Esophagus squamous epithelium (tissue), 5 donors: Measurements from ENCODE around the gene IQSEC1. TPM values are rescaled to one million over a fixed set of nuclear protein-coding genes. Genes with fewer than 3 reads are reported as not detected.

ENCODE experiments used
- DNase-seq: peaks from one replicate; lab custom pipeline; 2025; lab: John Stamatoyannopoulos, UW
- H3K27ac ChIP-seq, 4 donors: fragments of 200-600 bp; sonication (generic); one replicate each; pipeline ENCODE4 v1.5.1; 2016 to 2019; ENCODE audit warnings: mild to moderate bottlenecking in 1 of 4
- H3K27me3 ChIP-seq, 4 donors: fragments of 200-600 bp; sonication (generic); 1 replicate in 3 of 4; 2 replicates in 1 of 4; pipeline versions ENCODE4 v1.5.1 to v1.6.0; 2017 to 2021; ENCODE audit warnings: antibody characterized with exemption in 1 of 4
- H3K36me3 ChIP-seq, 3 donors: fragments of 200-600 bp; sonication (generic); one replicate each; pipeline ENCODE4 v1.5.1; 2016 to 2019
- H3K4me1 ChIP-seq, 3 donors: fragments of 200-600 bp; sonication (generic); one replicate each; pipeline ENCODE4 v1.5.1; 2017 to 2019
- H3K4me3 ChIP-seq, 4 donors: fragments of 200-600 bp; sonication (generic); 1 replicate in 3 of 4; 2 replicates in 1 of 4; pipeline ENCODE4 v1.5.1; 2016 to 2019; ENCODE audit warnings: mild to moderate bottlenecking in 2 of 4, moderate library complexity in 1 of 4
- H3K9me3 ChIP-seq, 3 donors: fragments of 200-600 bp; sonication (generic); one replicate each; pipeline ENCODE4 v1.5.1; 2016 to 2019
- POLR2A ChIP-seq, 4 donors: fragments of 450-650 bp; IDR thresholded peaks; one replicate each; pipeline ENCODE4 v1.6.1; 2017; ENCODE audit warnings: antibody characterized with exemption in 4 of 4, mild to moderate bottlenecking in 4 of 4, moderate library complexity in 3 of 4
- whole genome bisulfite sequencing, 2 donors: methylation state at CpG; one replicate each; pipeline ENCODE4 v1.1.5; 2018; 5-methylcytosine and 5-hydroxymethylcytosine counted together
- intact Hi-C: fragments of 100-400 bp; cut with DNase I; formaldehyde crosslinking; loops from one replicate; pipeline ENCODE4 v1.15.0; 2022
- total RNA-seq, 4 donors: library from RNA; depleted of rRNA; stranded (reverse); fragments of >200 nt; gene quantifications; one replicate each; pipeline ENCODE4 v1.1.0, GENCODE V29; 2016
- TF ChIP-seq, protein P1 (sequence below), 6 experiments: fragments of 450-650 bp in 4 of 6; fragments of 200-600 bp in 2 of 6; sonication (generic) in 2 of 6; IDR thresholded peaks; one replicate each; pipeline ENCODE4 v1.5.1; 2016 to 2019; ENCODE audit warnings: antibody characterized with exemption in 6 of 6, mild to moderate bottlenecking in 4 of 6, moderate library complexity in 4 of 6
- donor health status: DM: yes; HTN: yes; CAD: no.

The IQSEC1 gene
- total RNA-seq, 4 donors from 2014 or later: 7.3 to 27.1 (median 10.7) TPM

GRCh38 chr3:13102386-13103345 lies 29.4 kb upstream of the IQSEC1 start:
- TF ChIP-seq POLR2A (IDR thresholded peaks at IDR 0.05): no peak
- TF ChIP-seq, protein P1, sequence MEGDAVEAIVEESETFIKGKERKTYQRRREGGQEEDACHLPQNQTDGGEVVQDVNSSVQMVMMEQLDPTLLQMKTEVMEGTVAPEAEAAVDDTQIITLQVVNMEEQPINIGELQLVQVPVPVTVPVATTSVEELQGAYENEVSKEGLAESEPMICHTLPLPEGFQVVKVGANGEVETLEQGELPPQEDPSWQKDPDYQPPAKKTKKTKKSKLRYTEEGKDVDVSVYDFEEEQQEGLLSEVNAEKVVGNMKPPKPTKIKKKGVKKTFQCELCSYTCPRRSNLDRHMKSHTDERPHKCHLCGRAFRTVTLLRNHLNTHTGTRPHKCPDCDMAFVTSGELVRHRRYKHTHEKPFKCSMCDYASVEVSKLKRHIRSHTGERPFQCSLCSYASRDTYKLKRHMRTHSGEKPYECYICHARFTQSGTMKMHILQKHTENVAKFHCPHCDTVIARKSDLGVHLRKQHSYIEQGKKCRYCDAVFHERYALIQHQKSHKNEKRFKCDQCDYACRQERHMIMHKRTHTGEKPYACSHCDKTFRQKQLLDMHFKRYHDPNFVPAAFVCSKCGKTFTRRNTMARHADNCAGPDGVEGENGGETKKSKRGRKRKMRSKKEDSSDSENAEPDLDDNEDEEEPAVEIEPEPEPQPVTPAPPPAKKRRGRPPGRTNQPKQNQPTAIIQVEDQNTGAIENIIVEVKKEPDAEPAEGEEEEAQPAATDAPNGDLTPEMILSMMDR (IDR thresholded peaks at IDR 0.05): no peak
- WGBS, 2 donors: 70 to 81% methylated on average over 6 to 11 of the region's 21 CpGs
- peaks cover 0 to 7% (median 0%) of the 10 kb centered on the region in 4 donors for H3K27me3 ChIP-seq

GRCh38 chr3:13099707-13100106 lies 26.5 kb upstream of the IQSEC1 start:
- no peak for DNase-seq
- H3K27me3 ChIP-seq: peaks cover 0 to 5% (median 0%) of the 10 kb centered on the region in 4 donors
- no peaks in the 10 kb centered on the region for H3K9me3 ChIP-seq
- WGBS, 2 donors: 90 to 92% methylated on average over 7 to 8 of the region's 10 CpGs
- H3K27ac ChIP-seq: no peak overlapping the region
- H3K4me3 ChIP-seq: no peak overlapping the region
- H3K36me3 ChIP-seq: no peaks in the 10 kb centered on the region
- H3K4me1 ChIP-seq: no peaks in the 10 kb centered on the region
- TF ChIP-seq POLR2A (IDR thresholded peaks at IDR 0.05): no peak
- TF ChIP-seq, protein P1 (IDR thresholded peaks at IDR 0.05): no peak
- intact Hi-C loops: loop anchor here (10.0 kb wide), 1 partner anchor 185 kb away; no protein-coding TSS in a partner anchor

More at GRCh38 chr3:13102386-13103345, 29.4 kb upstream of the IQSEC1 start:
- H3K4me1 ChIP-seq: no peaks in the 10 kb centered on the region
- H3K36me3 ChIP-seq: no peaks in the 10 kb centered on the region
- no peaks in the 10 kb centered on the region for H3K9me3 ChIP-seq
- no peak overlapping the region for H3K27ac ChIP-seq
- no peak overlapping the region for H3K4me3 ChIP-seq
- intact Hi-C loops: no loop called here
- no peak for DNase-seq

- intact Hi-C loops: loop anchor here (10.0 kb wide), 1 partner anchor 186 kb away; no protein-coding TSS in a partner anchor
- H3K4me1 ChIP-seq: no peaks in the 10 kb centered on the region
- no peak overlapping the region for H3K4me3 ChIP-seq
- no peaks in the 10 kb centered on the region for H3K9me3 ChIP-seq
- H3K27ac ChIP-seq: no peak overlapping the region
- peaks cover 0 to 5% (median 0%) of the 10 kb centered on the region in 4 donors for H3K27me3 ChIP-seq
- no peak for DNase-seq
- 80 to 82% methylated on average over 8 to 9 of the region's 9 CpGs for WGBS, 2 donors
- no peaks in the 10 kb centered on the region for H3K36me3 ChIP-seq
- TF ChIP-seq, protein P1 (IDR thresholded peaks at IDR 0.05): no peak
- no peak for TF ChIP-seq POLR2A (IDR thresholded peaks at IDR 0.05)
Measured at GRCh38 chr3:13098192-13098988, 25.2 kb upstream of the IQSEC1 start.

DNA sequence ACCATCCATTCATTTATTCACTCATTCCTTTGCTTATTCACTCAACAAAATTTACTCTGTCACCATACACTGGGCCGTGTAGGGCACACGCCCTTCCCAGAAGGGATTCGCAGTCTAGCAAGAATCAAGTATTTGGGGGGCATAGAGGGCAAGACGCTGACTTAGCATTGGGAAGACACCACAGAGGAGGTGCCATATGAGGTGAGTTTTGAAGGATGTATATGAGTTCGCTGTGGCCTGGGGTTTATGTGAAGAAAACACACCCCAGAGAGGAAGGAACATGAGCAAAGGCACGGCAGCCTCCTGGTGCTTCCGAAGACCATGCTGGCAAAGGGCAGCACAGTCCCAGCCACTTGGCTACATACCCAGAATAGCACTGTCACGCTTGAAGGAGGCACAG lies 23.1 kb upstream of the IQSEC1 start:
- Histone ChIP-seq H3K27ac (no peak overlapping the region), H3K9me3 (no peaks in the 10 kb centered on the region), H3K4me3 (no peak overlapping the region), H3K36me3 (no peaks in the 10 kb centered on the region), H3K4me1 (peaks cover 0 to 11% (median 9%) of the 10 kb centered on the region in 3 donors), H3K27me3 (peaks cover 0 to 5% (median 0%) of the 10 kb centered on the region in 4 donors)
- intact Hi-C loops: loop anchor here (10.0 kb wide), 1 partner anchor 188 kb away; no protein-coding TSS in a partner anchor
- no peak for DNase-seq
- WGBS, 2 donors: 81 to 82% methylated on average over 5 to 7 of the region's 8 CpGs
- TF ChIP-seq, protein P1 (IDR thresholded peaks at IDR 0.05): no peak
- TF ChIP-seq POLR2A (IDR thresholded peaks at IDR 0.05): no peak
